ENCODE data around the gene AP1S2.

The AP1S2 gene

DNA sequence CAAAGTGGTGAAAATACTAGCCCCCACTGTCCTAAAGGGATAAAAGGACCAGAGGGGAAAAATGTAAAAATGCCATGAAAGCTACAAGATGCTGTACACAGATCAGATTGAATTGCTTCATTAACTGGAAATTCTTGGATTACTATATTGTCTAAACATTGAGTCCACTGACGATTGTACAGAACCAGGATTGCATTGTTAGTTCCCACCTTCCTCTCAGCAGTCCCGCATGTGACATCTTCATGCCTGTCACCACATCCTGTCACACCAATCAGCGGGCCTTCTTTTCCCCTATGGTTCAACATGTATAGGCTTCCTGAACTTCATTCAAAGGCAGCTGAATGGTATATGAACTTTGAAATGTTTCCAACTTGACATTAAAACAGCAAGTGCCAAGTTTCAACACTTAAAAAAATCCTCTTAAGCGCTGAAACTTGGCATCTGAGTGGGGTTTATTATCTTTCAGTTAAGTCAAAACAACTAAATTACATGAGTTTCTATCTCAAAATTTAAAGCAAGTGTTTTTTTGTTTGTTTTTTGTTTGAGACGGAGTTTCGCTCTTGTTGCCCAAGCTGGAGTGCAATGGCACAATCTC lies 39.7 kb downstream of the AP1S2 start:
- DNase-seq (ENCODE audit: extremely low spot score, insufficient read length, low read depth), result no peak
- no peak for FAIRE-seq

DNA sequence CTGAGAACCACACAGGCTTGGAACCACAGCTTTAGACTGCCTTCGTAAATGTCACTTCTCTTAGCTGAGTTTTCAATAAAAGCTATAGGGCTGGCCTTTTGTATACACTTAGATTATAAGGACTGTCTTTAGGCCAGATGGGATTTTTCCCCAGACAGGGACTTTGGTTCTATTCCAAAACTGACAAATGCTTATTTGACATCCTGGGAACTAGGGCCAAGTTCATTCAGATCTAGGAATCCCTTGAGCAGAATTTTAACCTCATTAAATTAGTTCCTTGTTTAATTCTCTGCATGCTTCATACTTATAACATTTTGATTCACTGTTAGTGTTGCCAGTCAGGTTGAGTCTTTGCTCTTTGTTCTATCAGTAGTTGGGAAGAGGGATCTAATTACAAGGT lies 41.2 kb downstream of the AP1S2 start:
- FAIRE-seq (no peak), DNase-seq (ENCODE audit: extremely low spot score, insufficient read length, low read depth) (no peak)

DNA sequence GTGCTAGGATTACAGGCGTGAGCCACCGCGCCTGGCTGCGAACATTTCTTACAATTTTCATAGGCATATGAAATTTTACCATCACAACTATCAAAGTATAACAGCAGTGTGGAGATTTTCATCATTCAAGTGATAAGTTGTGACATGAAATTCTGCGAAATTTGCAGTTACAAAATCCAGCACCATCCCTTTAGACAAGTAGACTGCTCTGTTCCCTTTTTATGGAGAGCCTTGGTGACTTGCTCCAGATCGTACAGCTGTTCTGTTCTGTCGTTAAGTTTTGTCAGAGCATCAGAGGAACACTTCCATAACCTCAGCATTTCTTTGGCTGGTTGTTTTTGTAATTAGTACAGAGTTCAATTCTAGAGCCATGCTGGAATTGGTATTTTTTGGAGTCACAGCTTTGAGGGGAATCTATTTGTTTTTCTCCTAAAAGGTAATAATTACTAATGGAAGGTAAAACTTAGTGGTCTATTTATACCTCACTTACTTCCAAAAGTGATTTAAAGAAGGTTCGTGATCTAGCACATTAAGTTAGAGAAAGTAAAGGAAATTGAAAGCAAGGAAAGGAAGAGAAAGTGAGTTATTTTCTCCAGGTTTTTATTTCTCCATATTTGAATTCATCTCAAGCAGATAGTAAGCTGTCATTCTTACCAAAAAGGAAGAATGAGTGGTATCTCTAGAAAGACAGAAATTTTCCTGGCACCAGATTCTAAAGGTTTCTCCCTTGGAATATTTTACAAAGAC lies 42.2 kb downstream of the AP1S2 start:
- FAIRE-seq (no peak), DNase-seq (ENCODE audit: extremely low spot score, insufficient read length, low read depth) (no peak)

DNA sequence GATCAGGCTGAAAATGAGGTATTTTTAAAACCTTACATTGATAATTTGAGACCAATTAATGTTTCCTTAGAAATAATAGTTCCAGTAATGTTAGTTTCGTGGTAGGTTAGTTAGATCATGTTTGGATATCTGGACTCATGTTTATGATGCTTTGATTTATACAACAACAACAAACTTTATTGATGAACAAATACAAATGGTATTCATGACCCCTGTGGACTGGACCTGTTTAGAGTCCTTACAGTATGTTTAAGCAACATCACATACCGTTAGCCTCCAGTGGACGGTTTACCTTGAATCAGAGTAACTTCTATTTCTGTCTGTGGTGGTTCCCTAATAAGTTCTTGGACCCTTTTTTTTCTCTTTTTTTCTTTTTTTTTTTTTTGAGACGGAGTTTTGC lies 46.4 kb downstream of the AP1S2 start:
- DNase-seq (ENCODE audit: extremely low spot score, insufficient read length, low read depth) (no peak), FAIRE-seq (no peak)

DNA sequence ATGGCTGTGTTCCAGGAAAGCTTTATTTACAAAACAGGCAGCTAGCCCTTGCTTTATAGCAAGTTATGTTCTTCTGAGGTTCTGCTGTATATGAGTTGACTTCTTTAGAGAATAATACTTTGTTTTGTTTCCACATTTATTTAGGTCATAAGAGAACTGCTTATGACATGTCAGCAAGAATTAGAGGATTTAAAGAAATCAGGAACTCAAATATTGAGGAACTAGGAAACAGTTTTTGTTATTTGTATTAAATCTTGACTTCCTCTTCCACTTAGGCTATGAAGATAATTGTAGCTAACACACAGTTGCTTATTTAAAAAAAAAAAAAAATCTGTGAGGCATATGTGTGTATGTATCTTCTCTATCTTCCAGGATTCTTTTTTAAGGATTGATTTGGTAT lies 50.0 kb downstream of the AP1S2 start:
- FAIRE-seq, result no peak
- no peak for DNase-seq (ENCODE audit: extremely low spot score, insufficient read length, low read depth)

DNA sequence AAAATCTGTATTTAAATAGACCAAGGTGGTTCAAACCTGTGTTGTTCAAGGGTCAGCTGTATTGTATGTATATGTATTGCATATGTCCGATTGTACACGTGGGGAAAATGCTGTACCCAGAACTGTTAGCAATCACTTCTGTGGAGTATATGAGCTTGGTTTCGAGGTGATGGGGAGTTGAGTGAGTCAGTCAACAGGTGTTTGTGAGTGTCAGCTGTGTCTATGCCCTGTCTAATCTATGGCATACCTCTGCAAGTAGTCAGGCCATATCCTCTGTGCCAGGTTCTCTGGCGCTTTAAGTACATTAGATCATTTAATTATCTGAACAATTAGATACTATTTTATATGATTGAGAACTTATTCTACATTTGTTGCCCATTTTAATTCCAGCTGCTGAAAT lies 56.9 kb downstream of the AP1S2 start:
- no peak for FAIRE-seq
- no peak for DNase-seq (ENCODE audit: extremely low spot score, insufficient read length, low read depth)

DNA sequence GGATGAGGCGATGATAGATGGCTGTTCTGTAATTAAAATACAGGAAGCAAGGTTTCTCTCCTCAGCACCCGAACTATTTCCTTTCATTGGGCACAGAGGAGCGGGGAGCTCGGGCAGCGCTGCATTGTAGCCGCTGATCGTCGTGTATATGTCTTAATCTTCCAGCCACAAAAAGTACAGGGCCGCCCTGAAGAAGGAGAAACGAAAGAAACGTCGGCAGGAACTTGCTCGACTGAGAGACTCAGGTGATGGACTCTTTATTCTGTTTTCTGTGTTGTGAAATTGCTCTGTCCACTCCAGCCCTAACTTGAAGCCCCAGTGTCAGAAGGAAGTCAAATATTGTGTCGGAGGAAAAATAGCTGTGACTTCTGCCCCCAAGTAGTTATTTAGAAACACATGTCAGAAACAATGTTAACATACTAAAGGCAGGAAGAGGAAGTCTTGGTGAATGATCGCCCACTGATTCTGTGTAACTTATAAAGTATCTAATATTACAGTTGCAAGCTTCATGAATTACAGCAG lies 63.8 kb downstream of the AP1S2 start:
- peak; percentile 2 for DNase-seq (ENCODE audit: extremely low spot score, insufficient read length, low read depth)

DNA sequence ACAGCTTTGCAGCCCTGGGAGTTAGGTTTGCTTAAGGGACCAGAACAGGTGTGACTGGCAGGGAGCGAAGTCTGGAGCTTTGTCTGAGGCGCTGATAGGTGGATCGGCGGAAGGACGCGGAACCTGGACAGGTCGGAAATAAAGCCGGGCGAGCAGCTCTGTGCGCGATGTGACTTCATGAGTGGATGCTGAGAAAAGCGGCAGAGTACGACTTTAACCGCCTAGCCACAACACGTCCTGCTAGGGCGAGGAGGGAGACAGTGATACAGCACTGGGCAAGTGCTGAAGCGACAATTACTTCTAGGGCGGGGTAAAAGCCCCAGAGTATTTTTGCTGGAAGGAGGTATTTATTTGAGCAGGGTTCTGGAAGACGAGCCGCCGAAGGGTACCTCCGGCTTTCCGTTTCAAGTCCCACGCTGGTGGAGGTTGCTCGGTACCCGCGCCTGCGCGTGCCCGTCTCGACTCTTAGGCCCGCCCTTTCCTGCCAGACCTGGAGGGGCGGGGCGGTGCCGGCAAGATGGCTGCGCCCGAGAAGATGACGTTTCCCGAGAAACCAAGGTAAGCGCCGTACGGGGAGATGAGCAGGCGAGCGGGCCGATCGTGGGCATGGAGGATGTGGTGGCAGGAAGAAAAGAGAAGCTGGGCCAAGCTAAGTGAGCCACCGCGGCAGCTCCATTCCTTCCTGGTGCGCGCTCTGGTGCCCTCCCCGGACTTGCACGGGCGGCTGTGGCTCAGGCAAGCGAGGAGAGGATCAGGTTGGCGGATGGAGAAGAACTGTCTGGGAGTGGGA lies 64.4 kb downstream of the AP1S2 start, which contains the start of gene ZRSR2:
Gene ZRSR2 (plus strand): TSS at position 506 of the 790 bp plus-strand sequence. CDS start 12 bp downstream, at position 518.
- FAIRE-seq (peak; percentile 96), DNase-seq (ENCODE audit: extremely low spot score, insufficient read length, low read depth) (peak; percentile 57)

More for the DNA sequence above, 63.8 kb downstream of the AP1S2 start:
- peak; percentile 80 for FAIRE-seq

DNA sequence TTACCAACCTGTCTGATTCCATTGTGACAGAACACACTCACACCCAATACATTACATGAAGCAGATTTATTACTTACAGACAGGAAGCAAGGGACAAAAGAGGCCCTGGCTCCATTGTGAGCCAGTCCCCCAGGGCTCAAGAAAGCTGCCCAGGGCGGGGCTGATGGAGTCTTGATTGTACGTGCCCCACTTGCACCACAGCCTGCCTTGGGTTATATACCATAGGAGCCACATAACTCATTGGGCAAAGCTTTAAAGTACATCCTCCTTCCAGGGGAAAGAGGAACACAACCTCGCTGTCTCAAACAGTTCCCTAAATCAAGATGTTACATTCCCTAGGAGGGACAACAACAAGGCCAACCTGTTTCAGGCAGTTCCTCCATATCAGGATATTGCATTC lies 67.7 kb downstream of the AP1S2 start:
- no peak for FAIRE-seq

DNA sequence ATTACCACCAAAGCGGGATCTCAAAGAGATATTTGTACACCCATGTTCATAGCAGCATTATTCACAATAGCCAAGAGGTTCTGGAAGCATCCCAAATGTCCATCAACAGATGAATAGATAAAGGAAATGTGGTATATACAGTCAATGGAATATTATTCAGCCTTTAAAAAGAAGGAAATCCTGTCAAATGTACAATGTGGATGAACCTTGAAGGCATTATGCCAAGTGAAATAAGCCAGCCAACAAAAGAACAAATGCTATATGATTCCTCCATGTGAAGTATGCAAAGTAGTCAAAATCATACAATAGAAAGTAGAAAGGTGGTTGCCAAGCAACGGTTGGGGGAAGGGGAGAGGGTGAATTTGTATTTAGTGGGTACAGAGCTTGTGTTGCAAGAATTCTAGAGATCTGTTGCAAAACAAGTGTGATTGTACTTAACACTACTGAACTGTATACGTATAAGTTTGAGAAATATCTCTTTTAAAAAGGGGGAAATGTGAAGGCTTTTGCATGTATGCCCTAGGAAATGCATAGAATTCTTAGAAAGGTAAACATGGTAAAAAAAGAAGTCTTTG lies 69.3 kb downstream of the AP1S2 start:
- no peak for DNase-seq (ENCODE audit: extremely low spot score, insufficient read length, low read depth)
- no peak for FAIRE-seq

More for the DNA sequence above, 67.7 kb downstream of the AP1S2 start:
- DNase-seq (ENCODE audit: extremely low spot score, insufficient read length, low read depth), result no peak

DNA sequence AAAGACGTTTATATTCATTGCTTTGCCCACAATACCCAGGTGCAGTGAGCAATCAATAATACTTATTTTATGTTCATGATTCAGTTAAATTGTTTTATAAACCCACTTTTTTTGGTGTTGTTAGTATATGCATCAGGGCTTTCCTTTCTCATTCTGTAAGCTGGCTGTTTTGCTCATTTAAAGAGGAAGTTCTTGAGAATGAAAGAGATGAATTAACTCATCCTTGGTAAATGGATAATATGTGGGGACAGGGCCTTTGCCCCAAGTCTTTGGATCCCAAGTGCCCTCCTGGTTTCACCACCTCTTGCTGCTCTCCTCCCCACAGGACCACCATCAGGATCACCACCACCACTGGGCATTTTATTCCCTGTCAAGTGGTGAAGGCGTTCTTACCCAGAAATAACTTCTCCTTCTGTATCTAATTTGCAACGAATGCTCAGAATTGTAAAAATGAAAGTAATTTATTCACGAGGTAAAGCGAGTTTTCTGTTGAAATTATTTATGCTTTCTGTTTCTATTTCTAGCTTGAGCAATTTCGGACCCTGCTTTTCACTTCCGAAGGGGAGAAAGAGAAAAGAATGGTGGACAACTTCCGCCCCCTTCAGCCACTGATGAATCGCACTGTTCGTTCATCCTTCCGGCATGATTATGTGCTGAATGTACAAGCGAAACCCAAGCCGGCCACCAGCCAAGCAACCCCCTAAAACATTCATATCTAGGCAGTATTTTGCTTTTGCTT lies 72.5 kb downstream of the AP1S2 start:
- FAIRE-seq (peak; percentile 96), DNase-seq (ENCODE audit: extremely low spot score, insufficient read length, low read depth) (no peak)
